HCT116 (cell line): ENCODE results near the gene FAM83D.

ENCODE experiments used
- CEBPB ChIP-seq: IDR thresholded peaks from 2 replicates; pipeline ENCODE4 v1.6.1; 2012; ENCODE audit warnings: low read depth
- EZH2 ChIP-seq: fragments of 200-600 bp; sonication (generic); IDR thresholded peaks from 2 replicates; pipeline ENCODE4 v1.6.1; 2017; ENCODE audit warnings: antibody characterized with exemption, mixed run types
- EZH2phosphoT487 ChIP-seq: fragments of 200-600 bp; IDR thresholded peaks from 2 replicates; pipeline ENCODE4 v1.6.1; 2018; ENCODE audit warnings: antibody characterized with exemption, borderline replicate concordance
- JUND ChIP-seq: IDR thresholded peaks from 2 replicates; pipeline ENCODE4 v1.6.1; 2012
- POLR2A ChIP-seq: IDR thresholded peaks from 2 replicates; pipeline ENCODE4 v1.7.0; 2011; ENCODE audit warnings: borderline replicate concordance; ENCODE audit not compliant: insufficient read depth, insufficient read length; ENCODE audit errors: extremely low read depth
- POLR2AphosphoS5 ChIP-seq: IDR thresholded peaks from 2 replicates; pipeline ENCODE4 v1.6.1; 2011; ENCODE audit warnings: mild to moderate bottlenecking, low read depth, low read length, moderate library complexity
- SP1 ChIP-seq: IDR thresholded peaks from 2 replicates; pipeline ENCODE4 v1.6.1; 2012; ENCODE audit warnings: low read depth
- SRF ChIP-seq: IDR thresholded peaks from 2 replicates; pipeline ENCODE4 v1.6.1; 2012; ENCODE audit warnings: low read depth
- TCF7L2 ChIP-seq: IDR thresholded peaks from 2 replicates; pipeline ENCODE4 v1.7.0; 2011; ENCODE audit warnings: borderline replicate concordance, inconsistent platforms; ENCODE audit not compliant: insufficient read depth, insufficient read length; ENCODE audit errors: extremely low read depth
- TF ChIP-seq, protein P1 (sequence below), 3 experiments: fragments of 200-600 bp in 1 of 3; sonication (generic) in 1 of 3; IDR thresholded peaks in 2 of 3; conservative IDR thresholded peaks in 1 of 3; 2 replicates each; pipeline ENCODE4 v1.5.1; 2012 to 2017; ENCODE audit warnings: low read depth in 2 of 3, low read length in 2 of 3, antibody characterized with exemption in 1 of 3, borderline replicate concordance in 1 of 3, control low read depth in 1 of 3, mild to moderate bottlenecking in 1 of 3, mixed read lengths in 1 of 3, mixed run types in 1 of 3, moderate library complexity in 1 of 3; ENCODE audit not compliant: insufficient read depth in 1 of 3
- TF ChIP-seq, protein P2 (sequence below): IDR thresholded peaks from 2 replicates; pipeline ENCODE4 v1.6.1; 2012

DNA sequence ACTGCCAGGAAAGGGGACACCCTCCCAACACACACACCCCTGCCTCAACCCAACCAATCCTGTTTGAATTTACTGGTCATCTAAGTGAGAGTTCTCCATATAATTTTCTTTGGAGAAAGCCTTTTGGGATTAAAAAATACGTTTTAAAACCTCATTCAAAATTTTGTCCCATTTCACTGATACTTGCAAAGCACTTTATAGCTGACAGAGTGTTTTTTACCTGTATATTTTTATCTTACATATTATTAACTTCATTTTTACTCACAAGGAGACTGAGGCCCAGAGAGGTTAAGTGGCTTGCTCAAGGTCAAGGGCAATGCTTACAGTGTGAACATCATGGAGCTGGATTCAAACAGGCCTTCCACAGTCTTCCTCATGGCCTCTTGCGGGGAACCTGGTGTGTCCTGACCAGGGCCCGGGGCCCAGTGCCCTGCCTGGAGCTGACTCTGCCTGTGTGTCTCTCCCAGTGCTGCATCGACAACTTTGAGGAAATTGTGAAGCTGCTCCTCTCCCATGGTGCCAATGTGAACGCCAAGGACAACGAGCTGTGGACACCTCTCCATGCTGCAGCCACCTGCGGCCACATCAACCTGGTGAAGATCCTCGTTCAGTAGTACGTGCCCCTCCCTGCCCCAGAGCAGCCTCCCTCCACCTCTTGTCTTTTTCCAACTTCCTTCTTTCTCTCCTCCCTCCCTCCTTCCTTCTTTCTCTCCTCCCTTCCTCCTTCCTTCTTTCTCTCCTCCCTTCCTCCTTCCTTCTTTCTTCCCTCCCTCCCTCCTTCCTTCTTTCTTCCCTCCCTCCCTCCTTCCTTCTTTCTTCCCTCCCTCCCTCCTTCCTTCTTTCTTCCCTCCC lies 30.9 kb upstream of the FAM83D start:
- TF ChIP-seq, protein P1, sequence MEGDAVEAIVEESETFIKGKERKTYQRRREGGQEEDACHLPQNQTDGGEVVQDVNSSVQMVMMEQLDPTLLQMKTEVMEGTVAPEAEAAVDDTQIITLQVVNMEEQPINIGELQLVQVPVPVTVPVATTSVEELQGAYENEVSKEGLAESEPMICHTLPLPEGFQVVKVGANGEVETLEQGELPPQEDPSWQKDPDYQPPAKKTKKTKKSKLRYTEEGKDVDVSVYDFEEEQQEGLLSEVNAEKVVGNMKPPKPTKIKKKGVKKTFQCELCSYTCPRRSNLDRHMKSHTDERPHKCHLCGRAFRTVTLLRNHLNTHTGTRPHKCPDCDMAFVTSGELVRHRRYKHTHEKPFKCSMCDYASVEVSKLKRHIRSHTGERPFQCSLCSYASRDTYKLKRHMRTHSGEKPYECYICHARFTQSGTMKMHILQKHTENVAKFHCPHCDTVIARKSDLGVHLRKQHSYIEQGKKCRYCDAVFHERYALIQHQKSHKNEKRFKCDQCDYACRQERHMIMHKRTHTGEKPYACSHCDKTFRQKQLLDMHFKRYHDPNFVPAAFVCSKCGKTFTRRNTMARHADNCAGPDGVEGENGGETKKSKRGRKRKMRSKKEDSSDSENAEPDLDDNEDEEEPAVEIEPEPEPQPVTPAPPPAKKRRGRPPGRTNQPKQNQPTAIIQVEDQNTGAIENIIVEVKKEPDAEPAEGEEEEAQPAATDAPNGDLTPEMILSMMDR (IDR thresholded peaks at IDR 0.05 in 2 of 3, conservative IDR thresholded peaks at IDR 0.05 in 1 of 3; ENCODE audit: borderline replicate concordance in 1 of 3, insufficient read depth in 1 of 3, low read depth in 2 of 3, low read length in 2 of 3): no peak
- no peak for TF ChIP-seq SP1
- TF ChIP-seq EZH2phosphoT487: no peak
- no peak for TF ChIP-seq POLR2A
- TF ChIP-seq JUND: no peak
- no peak for TF ChIP-seq CEBPB
- no peak for TF ChIP-seq TCF7L2
- TF ChIP-seq SRF: no peak
- TF ChIP-seq POLR2AphosphoS5: no peak
- TF ChIP-seq, protein P2, sequence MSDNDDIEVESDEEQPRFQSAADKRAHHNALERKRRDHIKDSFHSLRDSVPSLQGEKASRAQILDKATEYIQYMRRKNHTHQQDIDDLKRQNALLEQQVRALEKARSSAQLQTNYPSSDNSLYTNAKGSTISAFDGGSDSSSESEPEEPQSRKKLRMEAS: no peak
- no peak for TF ChIP-seq EZH2
